HG03066 (cell line): ENCODE measurements around the gene PSD4.

ENCODE experiments used
- ATAC-seq: cut with Tn5 transposase; IDR thresholded peaks from one replicate; pipeline ENCODE4 v1.9.1; 2021; ENCODE audit warnings: low read depth; ENCODE audit not compliant: unreplicated experiment

Gene PSD4

DNA sequence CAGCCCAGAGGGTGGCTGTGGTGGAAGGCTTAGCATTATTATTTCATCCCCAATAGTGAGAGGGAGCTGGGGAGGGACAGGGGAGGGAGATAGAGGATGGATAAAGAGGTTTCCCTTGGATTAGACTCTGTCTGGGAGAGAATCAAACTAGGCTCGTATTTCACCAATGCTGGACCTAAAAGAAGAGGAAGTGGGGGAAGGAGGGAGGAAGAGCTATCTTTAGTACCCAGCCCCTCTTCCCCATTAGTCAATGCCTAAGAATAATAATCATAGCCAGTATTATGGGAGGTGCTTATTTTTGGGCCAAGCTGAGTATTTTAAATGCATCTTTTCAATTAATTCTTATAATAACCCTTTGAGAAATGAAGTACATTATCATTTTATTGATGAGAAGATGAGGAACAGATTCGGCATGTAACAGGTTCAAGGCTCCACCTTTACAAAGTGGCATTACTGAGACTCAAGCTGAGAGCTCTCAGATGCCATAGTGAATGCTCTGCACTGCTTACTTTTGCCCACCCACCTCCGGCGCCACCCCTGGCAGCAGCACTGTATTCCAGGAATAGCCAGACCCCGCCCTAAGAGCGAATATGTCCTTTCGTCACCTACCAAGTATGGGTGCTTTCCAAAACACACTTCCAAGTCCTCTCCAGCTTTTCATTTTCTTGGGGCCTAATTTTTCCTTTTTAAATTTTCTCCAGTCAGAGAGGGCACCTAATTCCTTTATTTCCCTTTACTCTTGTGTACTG, 83.9 kb downstream of the PSD4 start:
- ATAC-seq: no peak

DNA sequence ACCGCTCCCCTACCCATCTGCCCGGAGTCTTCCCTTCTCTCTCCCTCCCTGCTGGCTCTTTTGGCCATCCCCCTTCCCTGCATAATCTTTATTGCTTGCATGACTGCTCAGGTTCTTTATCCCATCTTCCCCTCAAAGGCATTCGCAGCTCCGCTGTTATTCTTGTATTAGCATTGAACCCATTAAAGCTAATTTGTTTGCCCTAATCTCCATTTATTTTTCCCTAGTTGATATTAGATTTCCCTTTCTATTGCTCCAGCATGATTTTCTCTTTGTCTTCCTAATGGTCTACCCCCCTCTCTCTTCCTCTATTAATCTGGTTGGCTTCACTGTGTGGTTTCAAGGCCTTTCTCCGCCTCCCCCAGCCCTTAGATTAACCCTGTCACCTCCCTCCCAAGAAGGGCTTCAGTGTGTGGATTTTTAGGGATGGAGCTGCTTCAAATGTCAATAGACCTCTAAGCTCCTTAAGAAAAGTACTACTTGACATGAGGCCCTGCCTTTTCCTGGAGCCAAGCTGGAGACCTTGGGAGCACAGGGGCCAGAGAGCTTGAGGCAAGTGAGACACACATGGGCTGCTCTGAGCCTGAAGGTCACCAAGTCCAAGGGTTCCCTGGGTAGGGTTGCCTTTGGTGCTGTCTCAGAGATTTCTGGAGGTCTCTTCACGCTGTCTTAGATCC, 84.8 kb downstream of the PSD4 start:
- no peak for ATAC-seq
